HCT116 (cell line): ENCODE results near the gene RAB4A. TPM values are rescaled to one million over a fixed set of nuclear protein-coding genes. Genes with fewer than 3 reads are reported as not detected.

ENCODE experiments used
- CEBPB ChIP-seq: IDR thresholded peaks from 2 replicates; pipeline ENCODE4 v1.6.1; 2012; ENCODE audit warnings: low read depth
- CTCF ChIP-seq, 3 experiments: fragments of 200-600 bp in 1 of 3; sonication (generic) in 1 of 3; IDR thresholded peaks in 2 of 3; conservative IDR thresholded peaks in 1 of 3; 2 replicates each; pipeline ENCODE4 v1.5.1; 2012 to 2017; ENCODE audit warnings: low read depth in 2 of 3, low read length in 2 of 3, antibody characterized with exemption in 1 of 3, borderline replicate concordance in 1 of 3, control low read depth in 1 of 3, mild to moderate bottlenecking in 1 of 3, mixed read lengths in 1 of 3, mixed run types in 1 of 3, moderate library complexity in 1 of 3; ENCODE audit not compliant: insufficient read depth in 1 of 3
- EGR1 ChIP-seq: IDR thresholded peaks from 2 replicates; pipeline ENCODE4 v1.6.1; 2012; ENCODE audit warnings: low read depth
- ELF1 ChIP-seq: IDR thresholded peaks from 2 replicates; pipeline ENCODE4 v1.6.1; 2012; ENCODE audit warnings: low read depth, borderline replicate concordance
- EZH2 ChIP-seq: fragments of 200-600 bp; sonication (generic); IDR thresholded peaks from 2 replicates; pipeline ENCODE4 v1.6.1; 2017; ENCODE audit warnings: antibody characterized with exemption, mixed run types
- RAD21 ChIP-seq: IDR thresholded peaks from 2 replicates; pipeline ENCODE4 v1.6.1; 2012; ENCODE audit warnings: low read depth, mild to moderate bottlenecking
- REST ChIP-seq: IDR thresholded peaks from 2 replicates; pipeline ENCODE4 v1.6.1; 2012; ENCODE audit warnings: low read depth
- SRF ChIP-seq: IDR thresholded peaks from 2 replicates; pipeline ENCODE4 v1.6.1; 2012; ENCODE audit warnings: low read depth
- total RNA-seq: library from RNA; stranded (reverse); gene quantifications from one replicate; pipeline ENCODE4 v1.2.1, GENCODE V29; 2021; ENCODE audit not compliant: unreplicated experiment
- TF ChIP-seq, protein P1 (sequence below): IDR thresholded peaks from 2 replicates; pipeline ENCODE4 v1.6.1; 2012

RAB4A gene
- total RNA-seq, 1 experiment from 2014 or later, result 101 TPM

DNA sequence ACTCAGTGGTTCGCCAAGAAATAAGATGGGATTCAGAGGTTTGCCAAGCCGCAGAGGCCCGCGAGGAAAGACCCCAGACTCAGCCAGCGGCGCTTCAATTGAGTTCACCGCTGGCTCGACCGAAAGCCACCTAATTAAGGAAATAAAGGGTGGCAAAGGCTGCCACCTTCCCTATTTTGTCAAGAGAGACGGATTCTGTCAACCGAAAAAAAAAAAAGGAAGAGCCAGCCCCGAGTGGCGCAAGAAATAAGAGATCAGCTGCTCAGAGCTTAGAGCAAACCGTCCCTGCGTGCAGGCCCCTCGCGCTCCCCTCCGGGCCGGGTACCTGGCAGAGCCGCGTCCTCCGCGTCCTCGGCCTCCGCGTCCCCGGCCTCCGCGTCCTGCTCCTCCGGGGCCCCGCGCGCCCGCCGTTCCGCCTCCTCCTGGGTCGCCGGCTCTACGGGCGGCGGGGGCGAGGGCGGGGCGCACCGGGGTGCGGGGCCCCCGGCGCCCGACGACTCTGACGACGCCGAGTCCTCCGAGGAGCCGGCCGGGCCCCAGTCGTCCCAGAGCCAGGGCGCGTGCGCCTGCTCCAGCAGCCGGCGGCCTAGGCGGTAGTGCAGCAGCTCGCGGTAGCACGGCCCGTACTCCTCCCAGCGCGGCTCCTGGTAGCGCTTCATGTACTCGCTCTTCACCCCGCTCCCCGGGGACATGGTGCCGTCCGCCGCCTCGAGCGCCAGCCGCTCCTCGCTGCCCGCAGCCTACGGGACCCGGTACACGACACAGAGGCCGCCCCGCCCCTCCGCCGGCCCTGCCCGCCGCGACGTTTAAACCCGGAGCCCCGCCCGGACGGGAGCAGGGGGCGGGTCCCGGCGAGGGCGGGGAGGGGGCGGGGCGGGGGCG lies 71.1 kb downstream of the RAB4A start (continued):
- TF ChIP-seq ELF1 (no peak), CEBPB (no peak), EGR1 (0 out of 2 replicates have a peak, but pooled peaks have one; percentile 11), CTCF (IDR thresholded peaks at IDR 0.05 in 2 of 3, conservative IDR thresholded peaks at IDR 0.05 in 1 of 3; ENCODE audit: borderline replicate concordance in 1 of 3, insufficient read depth in 1 of 3, low read depth in 2 of 3, low read length in 2 of 3) (no peak), EZH2 (no peak), RAD21 (no peak), SRF (no peak), REST (no peak)
- TF ChIP-seq, protein P1, sequence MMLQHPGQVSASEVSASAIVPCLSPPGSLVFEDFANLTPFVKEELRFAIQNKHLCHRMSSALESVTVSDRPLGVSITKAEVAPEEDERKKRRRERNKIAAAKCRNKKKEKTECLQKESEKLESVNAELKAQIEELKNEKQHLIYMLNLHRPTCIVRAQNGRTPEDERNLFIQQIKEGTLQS, result no peak
- TF ChIP-seq, all 23 proteins: peak for 7
